Tibial nerve (tissue), 4 donors: ENCODE measurements around the gene AKAP6.

ENCODE experiments used
- EP300 ChIP-seq, 2 donors: sonication (generic); formaldehyde crosslinking; IDR thresholded peaks; one replicate each; pipeline ENCODE4 v1.6.1; 2017; ENCODE audit warnings: antibody characterized with exemption in 2 of 2, mild to moderate bottlenecking in 1 of 2
- TF ChIP-seq, protein P1 (sequence below), 5 experiments: fragments of 200-600 bp in 3 of 5; fragments of 450-650 bp in 2 of 5; sonication (generic) in 3 of 5; IDR thresholded peaks; one replicate each; pipeline ENCODE4 v1.5.1; 2016 to 2019; ENCODE audit warnings: antibody characterized with exemption in 5 of 5, mild to moderate bottlenecking in 3 of 5, moderate library complexity in 2 of 5

DNA sequence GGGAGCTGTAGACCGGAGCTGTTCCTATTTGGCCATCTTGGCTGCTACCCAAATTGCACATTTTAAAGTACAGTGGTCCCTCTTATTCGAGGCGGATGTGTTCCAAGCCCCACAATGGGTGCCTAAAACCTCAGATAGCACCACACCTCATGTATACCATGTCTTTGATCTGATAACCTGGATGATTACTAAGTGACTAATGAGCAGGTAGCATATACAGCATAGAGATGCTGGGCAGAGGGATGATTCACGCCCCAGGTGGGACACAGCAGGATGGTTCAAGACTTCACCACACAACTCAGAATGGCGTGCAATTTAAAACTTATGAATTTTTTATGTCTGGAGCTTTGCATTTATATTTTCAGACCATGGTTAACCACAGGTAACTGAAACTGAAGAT is 255.0 kb downstream of the AKAP6 start:
- TF ChIP-seq, protein P1, sequence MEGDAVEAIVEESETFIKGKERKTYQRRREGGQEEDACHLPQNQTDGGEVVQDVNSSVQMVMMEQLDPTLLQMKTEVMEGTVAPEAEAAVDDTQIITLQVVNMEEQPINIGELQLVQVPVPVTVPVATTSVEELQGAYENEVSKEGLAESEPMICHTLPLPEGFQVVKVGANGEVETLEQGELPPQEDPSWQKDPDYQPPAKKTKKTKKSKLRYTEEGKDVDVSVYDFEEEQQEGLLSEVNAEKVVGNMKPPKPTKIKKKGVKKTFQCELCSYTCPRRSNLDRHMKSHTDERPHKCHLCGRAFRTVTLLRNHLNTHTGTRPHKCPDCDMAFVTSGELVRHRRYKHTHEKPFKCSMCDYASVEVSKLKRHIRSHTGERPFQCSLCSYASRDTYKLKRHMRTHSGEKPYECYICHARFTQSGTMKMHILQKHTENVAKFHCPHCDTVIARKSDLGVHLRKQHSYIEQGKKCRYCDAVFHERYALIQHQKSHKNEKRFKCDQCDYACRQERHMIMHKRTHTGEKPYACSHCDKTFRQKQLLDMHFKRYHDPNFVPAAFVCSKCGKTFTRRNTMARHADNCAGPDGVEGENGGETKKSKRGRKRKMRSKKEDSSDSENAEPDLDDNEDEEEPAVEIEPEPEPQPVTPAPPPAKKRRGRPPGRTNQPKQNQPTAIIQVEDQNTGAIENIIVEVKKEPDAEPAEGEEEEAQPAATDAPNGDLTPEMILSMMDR (IDR thresholded peaks at IDR 0.05): no peak
- TF ChIP-seq EP300 (IDR thresholded peaks at IDR 0.05): no peak
